GM19025 (cell line): Measurements from ENCODE around the gene TRAF1.

Experiments
- ATAC-seq: cut with Tn5 transposase; IDR thresholded peaks from one replicate; pipeline ENCODE4 v1.9.1; 2021; ENCODE audit warnings: mild to moderate bottlenecking, low read depth, moderate library complexity; ENCODE audit not compliant: unreplicated experiment

TRAF1 gene

DNA sequence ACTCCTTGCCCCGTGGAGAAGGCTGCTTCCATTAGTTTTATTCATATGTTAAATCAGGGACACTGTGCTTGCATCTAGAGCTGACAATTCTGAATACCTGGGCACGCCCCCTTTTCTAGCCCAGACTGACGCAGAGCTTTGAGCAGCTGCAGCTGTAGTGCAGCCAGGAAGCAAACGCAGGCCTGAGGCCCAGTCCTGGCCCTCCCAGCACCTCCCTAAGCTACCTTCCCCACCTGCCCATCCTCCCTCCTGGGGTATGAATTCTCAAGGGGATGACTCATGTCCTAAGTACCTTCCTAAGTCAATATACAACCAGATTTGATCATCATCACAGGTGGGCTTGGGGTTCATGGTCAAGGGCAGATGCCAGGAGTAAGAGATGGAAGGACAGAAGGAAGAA lies 53.1 kb downstream of the TRAF1 start:
- no peak for ATAC-seq

- ATAC-seq = no peak
Observed at GRCh38 chr9:120872791-120873502, 53.6 kb downstream of the TRAF1 start.

DNA sequence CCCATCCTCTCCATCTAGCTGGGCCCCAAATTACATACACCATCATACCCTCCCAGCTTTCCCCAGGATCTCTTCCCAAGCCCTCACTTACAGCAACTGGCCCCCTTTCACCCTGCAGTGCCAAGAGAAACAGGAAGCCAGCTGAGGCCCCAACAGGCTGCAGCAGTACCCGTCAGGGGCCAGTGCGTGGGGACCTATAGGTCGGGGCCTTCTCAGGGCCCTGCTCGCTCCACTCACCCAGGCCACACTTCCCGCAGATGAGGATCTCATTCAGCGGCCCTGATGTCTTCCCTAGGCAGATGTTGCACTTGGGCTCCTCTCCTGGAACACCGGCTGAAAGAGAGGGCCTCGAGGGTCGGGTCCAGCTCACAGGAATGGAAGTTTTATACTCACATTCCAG lies 56.4 kb downstream of the TRAF1 start:
- ATAC-seq = no peak

DNA sequence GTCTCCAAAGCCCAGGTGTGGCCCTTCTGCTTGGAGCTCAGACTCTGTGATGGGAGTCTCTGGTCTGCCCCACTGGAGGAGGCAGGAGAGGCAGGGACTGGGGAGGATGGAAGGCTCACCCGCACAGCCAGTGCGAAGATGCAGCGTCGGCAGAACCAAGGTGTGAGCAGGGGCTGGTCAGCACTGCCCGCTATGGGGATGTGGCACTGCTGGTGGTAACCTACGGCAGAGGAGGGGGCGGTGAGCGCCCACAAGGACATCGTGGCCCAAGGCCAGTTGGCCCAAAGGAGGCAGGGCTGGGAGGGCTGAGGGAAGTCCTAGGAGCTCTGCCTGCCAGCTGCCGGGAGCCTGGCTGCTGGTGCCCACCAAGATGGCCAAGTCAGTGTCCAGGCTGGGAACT lies 56.9 kb downstream of the TRAF1 start:
- no peak for ATAC-seq

DNA sequence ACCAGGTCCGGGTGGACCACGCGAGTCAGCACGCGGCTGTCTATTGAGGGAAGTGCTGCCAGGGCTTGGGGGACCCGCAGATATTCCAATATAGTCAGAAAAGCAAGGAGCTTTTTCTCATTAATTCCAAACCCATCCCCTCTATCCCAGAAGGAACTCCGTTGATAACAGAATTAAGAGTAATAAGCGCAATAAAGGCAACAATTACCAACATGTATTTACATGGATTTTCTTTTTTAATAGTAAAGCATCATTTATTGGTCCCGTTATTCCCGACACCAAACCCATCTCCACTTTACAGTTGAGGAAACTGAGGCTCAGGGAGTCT lies 57.3 kb downstream of the TRAF1 start:
- no peak for ATAC-seq

DNA sequence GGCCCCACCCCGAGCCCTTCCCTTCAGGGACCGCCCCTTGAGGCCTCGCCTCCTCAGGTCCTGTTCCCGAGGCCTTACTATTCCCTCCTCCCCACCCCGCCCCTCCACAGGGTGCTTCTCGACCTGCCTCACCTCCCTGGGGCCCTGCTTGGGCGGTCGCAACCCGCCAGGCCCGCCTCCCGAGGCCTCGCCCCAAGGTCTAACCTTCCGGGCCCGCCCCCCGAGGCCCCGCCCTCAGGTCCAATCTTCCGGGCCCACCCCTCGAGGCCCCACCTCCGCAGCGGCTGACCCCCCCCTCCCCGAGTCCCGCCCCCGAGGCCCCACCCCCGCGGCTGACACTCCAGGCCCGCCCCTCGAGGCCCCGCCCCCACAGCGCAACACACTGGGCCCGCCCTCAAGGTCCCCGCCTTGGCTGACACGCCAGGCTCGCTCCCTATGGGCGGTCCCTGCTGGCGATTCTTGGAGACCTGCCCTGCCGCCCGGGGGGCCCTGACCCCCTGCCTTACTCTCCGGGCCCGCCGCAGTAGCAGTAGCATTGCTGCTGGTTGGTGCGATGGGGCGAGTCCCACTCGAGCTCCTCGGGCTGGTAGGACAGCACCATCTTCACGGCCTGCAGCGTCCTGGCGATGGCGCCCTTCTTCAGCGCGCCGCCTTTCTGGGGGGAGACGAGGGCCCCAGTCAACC lies 57.8 kb downstream of the TRAF1 start:
- peak; percentile 90 for ATAC-seq

DNA sequence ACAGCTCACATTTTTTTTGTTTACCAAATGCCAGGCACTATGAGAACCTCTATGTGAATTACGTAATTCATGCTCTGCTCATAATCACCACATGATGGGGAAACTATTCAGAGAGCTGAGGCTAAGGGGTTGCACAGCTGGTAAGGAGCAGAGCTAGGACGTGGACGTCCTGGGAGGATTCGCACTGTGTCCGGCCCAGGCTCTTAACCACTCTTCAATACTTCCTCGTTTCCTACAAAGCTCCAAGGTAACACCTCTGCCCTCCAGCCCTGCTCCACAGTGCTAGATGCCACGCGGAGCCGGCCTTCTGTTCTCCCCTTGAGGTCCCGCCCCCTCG lies 58.3 kb downstream of the TRAF1 start:
- ATAC-seq = no peak

- no peak for ATAC-seq
Observed at GRCh38 chr9:120867676-120868338, 58.8 kb downstream of the TRAF1 start.

DNA sequence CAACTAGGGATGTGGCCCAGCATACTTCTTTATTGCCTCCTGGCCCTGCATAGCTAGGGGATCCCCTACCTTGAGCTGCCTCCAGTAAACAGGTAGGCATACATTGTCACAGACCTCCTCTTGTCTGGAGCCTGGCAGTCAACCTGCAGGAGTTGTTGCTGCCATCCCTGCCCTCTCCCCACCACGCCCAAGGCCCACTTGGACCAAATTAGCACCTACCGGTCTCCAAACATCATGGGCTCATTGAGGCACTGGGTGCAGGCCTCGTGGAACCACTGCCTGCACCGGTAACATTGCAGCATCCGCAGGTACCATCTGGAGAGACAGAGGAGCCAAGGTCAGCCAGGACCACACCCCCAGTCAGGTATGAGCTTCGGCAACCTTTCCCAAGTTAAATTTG lies 59.9 kb downstream of the TRAF1 start:
- no peak for ATAC-seq

GRCh38 chr9:120865809-120866208 lies 60.8 kb downstream of the TRAF1 start:
- ATAC-seq = no peak

DNA sequence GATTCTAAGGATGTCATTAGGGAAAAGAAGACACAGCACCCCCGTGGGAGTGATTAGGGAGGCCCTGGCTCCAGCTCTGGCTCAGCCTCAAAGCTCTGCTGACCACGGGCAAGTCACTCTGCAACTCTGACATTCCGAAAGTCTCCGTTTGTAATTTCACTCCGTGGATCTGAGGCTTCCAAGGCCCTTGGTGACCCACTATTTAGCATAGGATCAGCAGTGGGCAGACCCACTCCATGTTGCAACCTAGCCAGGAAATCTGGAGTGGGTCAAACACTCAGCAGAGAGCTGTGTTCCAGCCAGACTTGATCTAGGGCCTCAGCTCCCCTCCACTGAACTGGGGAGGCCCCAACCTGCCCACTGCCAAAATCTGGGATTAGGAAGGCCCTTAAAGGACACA lies 61.4 kb downstream of the TRAF1 start:
- no peak for ATAC-seq

- no peak for ATAC-seq
Observed at GRCh38 chr9:120864719-120865118, 61.9 kb downstream of the TRAF1 start.

GRCh38 chr9:120863833-120864232 lies 62.8 kb downstream of the TRAF1 start:
- no peak for ATAC-seq

GRCh38 chr9:120862452-120862851 lies 64.1 kb downstream of the TRAF1 start:
- no peak for ATAC-seq

DNA sequence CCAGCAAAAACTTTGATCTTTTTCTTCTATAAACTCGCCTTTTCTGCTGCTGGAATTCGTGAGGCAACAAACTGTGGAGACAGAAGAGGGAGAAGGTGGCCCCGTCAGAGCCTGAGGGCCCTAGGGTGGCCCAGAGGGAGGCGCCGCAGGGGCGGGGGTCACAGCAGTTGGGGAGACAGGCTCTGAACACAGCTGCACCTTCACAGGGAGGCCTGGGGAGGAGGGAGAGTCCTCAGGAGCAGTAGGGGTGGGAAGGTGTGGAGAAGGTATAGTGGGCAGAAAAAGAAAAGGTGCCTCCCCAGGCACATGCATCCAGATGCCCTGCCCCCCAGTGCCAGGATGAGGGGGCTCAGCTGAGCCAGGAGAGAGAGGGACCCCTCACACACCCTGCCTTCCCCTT lies 64.7 kb downstream of the TRAF1 start:
- ATAC-seq = no peak

- no peak for ATAC-seq
Observed at GRCh38 chr9:120860083-120860482, 66.5 kb downstream of the TRAF1 start.

GRCh38 chr9:120859361-120859760 lies 67.2 kb downstream of the TRAF1 start:
- ATAC-seq = no peak

GRCh38 chr9:120857902-120858301 lies 68.7 kb downstream of the TRAF1 start:
- no peak for ATAC-seq

DNA sequence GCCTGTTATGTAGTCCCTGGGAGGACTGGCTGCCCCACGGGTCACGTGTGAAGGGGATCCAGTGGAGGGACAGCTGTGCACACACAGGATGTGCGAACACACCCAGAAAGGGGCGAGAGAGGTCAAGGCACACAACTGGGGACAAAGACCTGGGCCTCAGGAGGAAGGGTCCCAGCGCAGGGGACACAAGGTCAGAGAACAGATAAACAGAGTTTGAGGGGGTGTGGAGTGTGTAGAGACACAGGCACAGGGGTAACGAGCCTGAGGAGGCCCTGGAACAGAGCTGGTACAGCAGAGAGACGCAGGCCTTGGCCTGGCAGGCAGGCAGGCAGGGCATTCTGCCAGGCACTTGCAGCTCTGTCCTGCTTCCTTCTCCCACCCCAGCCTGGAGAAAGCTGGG lies 69.1 kb downstream of the TRAF1 start:
- ATAC-seq = no peak

- ATAC-seq = no peak
Observed at GRCh38 chr9:120856700-120857099, 69.9 kb downstream of the TRAF1 start.

DNA sequence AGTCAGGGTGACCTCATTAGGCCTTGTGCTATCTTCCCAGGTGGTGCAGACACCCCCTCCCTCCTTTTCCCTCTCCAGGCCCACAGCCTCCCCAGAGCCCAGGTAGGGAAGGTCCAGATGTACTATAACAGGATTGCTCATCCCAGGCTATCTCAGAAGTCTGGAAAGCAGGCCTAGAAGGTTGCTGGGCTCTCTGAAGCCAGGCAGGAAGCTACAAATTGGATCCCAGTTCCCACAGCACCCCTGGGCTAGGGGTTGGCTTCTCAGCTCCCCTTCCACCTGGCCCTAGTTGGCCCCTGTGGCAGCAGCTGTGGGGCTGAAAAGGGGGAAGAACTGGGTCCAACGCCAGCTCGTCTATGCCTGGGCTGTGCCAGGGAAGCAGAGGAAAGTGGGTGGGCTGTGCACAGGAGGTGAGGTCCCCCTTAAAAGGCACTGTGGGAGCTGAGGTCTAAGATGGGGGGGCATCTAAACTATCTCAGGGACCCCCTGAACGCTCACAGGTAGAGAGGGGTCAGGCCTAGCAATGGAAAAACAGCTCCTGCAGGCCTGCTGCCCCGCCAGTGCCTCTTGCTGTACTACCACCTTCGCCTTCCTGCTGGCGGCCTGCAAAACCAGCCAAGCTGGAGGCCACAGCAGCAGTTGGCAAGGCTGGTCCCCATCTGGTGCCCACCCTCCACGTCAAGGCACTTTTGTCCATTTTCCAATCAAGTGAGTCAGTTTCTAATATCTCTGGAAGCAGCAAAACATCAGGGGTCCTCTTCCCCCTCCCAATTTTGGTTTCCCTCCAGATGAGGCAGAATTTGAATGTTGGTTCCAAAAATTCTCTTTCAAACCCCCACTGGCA lies 70.5 kb downstream of the TRAF1 start:
- no peak for ATAC-seq
